ENCODE results near the gene CNKSR3.
A peak's percentile ranks its signal among the peaks of the same experiment; 100 is the strongest.

The CNKSR3 gene

GRCh38 chr6:154412106-154412820 is 98.2 kb downstream of the CNKSR3 start:
- no peak for DNase-seq (ENCODE audit: low read depth)

- no peak for DNase-seq (ENCODE audit: low read depth)
Measured at GRCh38 chr6:154411076-154411475, 99.4 kb downstream of the CNKSR3 start.

GRCh38 chr6:154410619-154411072 is 99.8 kb downstream of the CNKSR3 start:
- peak; percentile 95 for DNase-seq (ENCODE audit: low read depth)

- peak; percentile 36 for DNase-seq (ENCODE audit: low read depth)
Measured at GRCh38 chr6:154408891-154409500, 101.5 kb downstream of the CNKSR3 start.

- DNase-seq (ENCODE audit: low read depth) = no peak
Measured at GRCh38 chr6:154407440-154407839, 103.0 kb downstream of the CNKSR3 start.

GRCh38 chr6:154406869-154407268 is 103.6 kb downstream of the CNKSR3 start:
- DNase-seq (ENCODE audit: low read depth) = no peak

- DNase-seq (ENCODE audit: low read depth) = no peak
Measured at GRCh38 chr6:154406301-154406700, 104.2 kb downstream of the CNKSR3 start.

GRCh38 chr6:154404791-154405400 is 105.6 kb downstream of the CNKSR3 start:
- DNase-seq (ENCODE audit: low read depth) = no peak

- DNase-seq (ENCODE audit: low read depth) = peak; percentile 56
Measured at GRCh38 chr6:154403788-154404187, 106.7 kb downstream of the CNKSR3 start.

- DNase-seq (ENCODE audit: low read depth) = no peak
Measured at GRCh38 chr6:154402081-154402780, 108.3 kb downstream of the CNKSR3 start.

GRCh38 chr6:154399097-154399496 is 111.4 kb downstream of the CNKSR3 start:
- DNase-seq (ENCODE audit: low read depth) = no peak

- DNase-seq (ENCODE audit: low read depth) = no peak
Measured at GRCh38 chr6:154397491-154398195, 112.8 kb downstream of the CNKSR3 start.

- no peak for DNase-seq (ENCODE audit: low read depth)
Measured at GRCh38 chr6:154395878-154396277, 114.6 kb downstream of the CNKSR3 start.

- no peak for DNase-seq (ENCODE audit: low read depth)
Measured at GRCh38 chr6:154395316-154395715, 115.2 kb downstream of the CNKSR3 start.

GRCh38 chr6:154394571-154394970 is 115.9 kb downstream of the CNKSR3 start:
- no peak for DNase-seq (ENCODE audit: low read depth)

GRCh38 chr6:154390034-154390433 is 120.5 kb downstream of the CNKSR3 start:
- no peak for DNase-seq (ENCODE audit: low read depth)

GRCh38 chr6:154388803-154389202 is 121.7 kb downstream of the CNKSR3 start:
- no peak for DNase-seq (ENCODE audit: low read depth)

- DNase-seq (ENCODE audit: low read depth) = peak; percentile 67
Measured at GRCh38 chr6:154386848-154387717, 123.4 kb downstream of the CNKSR3 start.

- DNase-seq (ENCODE audit: low read depth) = no peak
Measured at GRCh38 chr6:154384191-154384590, 126.3 kb downstream of the CNKSR3 start.

GRCh38 chr6:154383273-154383672 is 127.2 kb downstream of the CNKSR3 start:
- DNase-seq (ENCODE audit: low read depth) = no peak

GRCh38 chr6:154382740-154383139 is 127.7 kb downstream of the CNKSR3 start:
- no peak for DNase-seq (ENCODE audit: low read depth)

Data from fibroblast of the conjunctiva (primary cell).